Hepatocyte (in vitro differentiated cells): ENCODE measurements around the gene CNIH2.

Experiments used
- CTCF ChIP-seq: fragments of 200-600 bp; sonication (generic); IDR thresholded peaks from 2 replicates; pipeline ENCODE4 v1.5.1; 2016; ENCODE audit warnings: antibody characterized with exemption, mild to moderate bottlenecking; ENCODE audit not compliant: poor library complexity
- EZH2 ChIP-seq: fragments of 200-600 bp; sonication (generic); IDR thresholded peaks from 2 replicates; pipeline ENCODE4 v1.6.1; 2016; ENCODE audit warnings: antibody characterized with exemption, mild to moderate bottlenecking, borderline replicate concordance
- EZH2phosphoT487 ChIP-seq: fragments of 200-600 bp; sonication (generic); IDR thresholded peaks from one replicate; pipeline ENCODE4 v1.6.1; 2018; ENCODE audit warnings: antibody characterized with exemption, mild to moderate bottlenecking, low read depth, moderate library complexity; ENCODE audit not compliant: unreplicated experiment, severe bottlenecking

- no peak for TF ChIP-seq CTCF
- TF ChIP-seq EZH2 = no peak
- TF ChIP-seq EZH2phosphoT487 = no peak
Observed at GRCh38 chr11:66279092-66279734, 1.2 kb downstream of the CNIH2 start.
